GM19240 (cell line): ENCODE results near the gene TULP3.

Source experiments
- DNase-seq: peaks from one replicate; pipeline ENCODE4 v3.0.0; 2011; ENCODE audit warnings: low spot score; ENCODE audit not compliant: insufficient read length

Gene TULP3

DNA sequence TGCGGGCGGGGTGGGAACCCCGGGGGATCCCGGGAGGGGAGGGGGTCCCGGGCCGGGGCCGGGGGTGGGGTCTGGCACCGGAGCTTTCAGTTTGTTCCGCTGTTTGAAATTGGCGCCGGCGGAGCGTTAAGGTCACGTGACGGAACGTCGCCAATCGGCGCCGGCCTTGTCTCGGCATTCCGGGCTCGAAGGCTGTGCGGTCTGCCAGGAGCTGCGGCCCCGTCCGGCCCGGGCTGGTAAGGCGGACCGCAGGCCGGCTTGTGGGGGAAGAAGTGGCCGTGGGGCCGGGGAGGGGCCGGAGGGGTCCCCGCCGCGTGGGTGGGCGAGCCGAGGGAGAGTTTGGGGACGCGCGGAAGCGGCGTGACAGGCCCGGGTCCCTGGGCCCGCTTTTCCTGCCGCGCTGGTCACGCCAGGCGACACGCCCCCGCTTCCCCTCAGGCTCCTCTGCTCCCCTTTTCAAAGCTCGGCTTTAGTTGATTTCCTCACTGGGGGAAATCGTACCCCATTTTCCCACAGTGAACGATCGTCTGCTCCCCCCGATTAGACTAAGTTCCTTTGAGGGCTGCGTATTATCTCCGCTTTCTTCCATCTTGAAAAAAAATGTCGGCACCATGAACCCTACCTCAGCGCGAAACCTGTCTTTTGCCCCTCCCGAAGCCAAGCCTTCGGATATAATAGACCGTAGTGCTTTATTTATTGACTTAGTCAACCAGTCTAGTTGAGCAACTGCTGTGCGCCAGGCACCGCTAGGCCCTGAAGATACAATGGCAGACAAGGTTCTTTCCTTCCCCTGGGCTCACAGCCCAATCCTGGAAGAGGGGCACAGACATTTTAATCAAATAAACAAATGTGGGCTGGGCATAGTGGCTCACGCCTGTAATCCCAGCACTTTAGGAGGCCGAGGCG is 13.4 kb upstream of the TULP3 start, which contains the start of the genes FOXM1 and RHNO1:
FOXM1 (minus strand) TSS at position 128 of the 906 bp plus-strand sequence. CDS start 2,696 bp downstream, outside the sequence.
RHNO1 (plus strand) TSS at position 177 of the 906 bp plus-strand sequence. CDS start 8,144 bp downstream, outside the sequence.
- peak; percentile 86 for DNase-seq

DNA sequence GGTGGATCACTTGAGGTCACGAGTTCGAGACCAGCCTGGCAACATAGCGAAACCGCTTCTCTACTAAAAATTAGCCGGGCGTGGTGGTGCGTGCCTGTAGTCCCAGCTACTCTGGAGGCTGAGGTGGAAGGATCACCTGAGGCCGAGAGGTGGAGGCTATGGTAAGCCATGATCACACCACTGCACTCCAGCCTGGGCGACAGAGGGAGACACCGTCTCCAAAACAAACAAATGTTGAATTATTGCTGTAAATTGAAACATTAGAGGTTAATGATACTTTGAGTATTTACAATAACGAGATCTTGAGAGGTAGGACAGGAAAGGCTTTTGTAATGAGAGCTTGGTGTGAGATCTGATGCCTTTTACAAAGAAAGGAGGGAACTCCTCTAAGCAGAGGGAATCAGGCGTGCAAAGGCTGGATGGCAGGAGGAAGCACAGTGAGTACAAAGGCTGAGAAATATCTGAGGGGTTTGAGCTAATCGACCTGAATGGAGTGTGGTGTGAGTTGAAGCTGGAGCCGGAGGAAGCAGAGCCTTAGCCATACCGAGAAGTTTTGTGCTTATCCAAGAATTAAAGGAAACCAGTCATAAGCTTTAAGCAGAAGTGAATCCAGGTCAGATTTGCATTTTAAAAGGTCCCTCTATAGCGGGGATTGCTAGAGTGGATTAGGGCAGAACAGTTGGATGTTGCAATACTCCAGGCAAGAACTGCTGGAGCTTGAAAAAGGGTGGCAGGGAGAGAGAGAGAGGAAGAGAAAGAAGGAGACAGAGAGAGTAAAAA is 12.5 kb upstream of the TULP3 start:
- no peak for DNase-seq

DNA sequence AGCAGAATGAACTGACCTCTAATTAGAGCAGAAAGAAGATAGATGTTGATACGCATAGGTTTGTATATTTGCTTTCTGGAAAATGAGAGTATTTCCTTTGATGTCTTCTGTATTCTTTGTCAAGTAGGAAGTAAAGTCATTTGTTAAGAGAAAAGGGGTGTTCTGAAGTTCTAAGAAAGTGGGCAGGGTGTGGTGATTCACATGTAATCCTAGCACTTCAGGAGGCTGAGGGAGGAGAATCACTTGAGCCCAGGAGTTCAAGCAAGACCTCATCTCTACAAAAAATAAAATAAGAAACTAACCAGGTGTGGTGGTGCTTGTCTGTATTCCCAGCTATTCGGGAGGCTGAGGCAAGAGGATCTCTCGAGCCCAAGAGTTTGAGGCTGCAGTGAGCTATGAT is 10.8 kb upstream of the TULP3 start:
- no peak for DNase-seq

DNA sequence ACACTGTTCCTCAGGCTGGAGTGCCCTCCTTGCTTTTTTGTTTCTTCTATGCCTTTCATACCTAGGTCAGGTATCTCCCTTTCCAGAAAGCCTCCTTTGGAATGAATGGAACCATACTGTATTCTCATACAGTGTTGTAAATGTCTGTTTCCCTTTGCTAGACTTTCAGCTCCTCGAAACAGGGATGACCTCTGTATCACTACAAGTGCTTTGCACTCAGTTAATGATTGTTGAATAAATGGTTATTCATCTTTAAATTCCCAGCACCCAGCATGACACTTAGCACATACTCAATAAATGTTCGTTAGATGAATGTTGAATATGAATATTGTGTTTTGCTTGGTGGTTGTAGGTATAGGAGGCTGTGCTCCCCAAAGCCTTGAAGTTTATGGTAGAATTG is 5.9 kb upstream of the TULP3 start:
- no peak for DNase-seq

DNA sequence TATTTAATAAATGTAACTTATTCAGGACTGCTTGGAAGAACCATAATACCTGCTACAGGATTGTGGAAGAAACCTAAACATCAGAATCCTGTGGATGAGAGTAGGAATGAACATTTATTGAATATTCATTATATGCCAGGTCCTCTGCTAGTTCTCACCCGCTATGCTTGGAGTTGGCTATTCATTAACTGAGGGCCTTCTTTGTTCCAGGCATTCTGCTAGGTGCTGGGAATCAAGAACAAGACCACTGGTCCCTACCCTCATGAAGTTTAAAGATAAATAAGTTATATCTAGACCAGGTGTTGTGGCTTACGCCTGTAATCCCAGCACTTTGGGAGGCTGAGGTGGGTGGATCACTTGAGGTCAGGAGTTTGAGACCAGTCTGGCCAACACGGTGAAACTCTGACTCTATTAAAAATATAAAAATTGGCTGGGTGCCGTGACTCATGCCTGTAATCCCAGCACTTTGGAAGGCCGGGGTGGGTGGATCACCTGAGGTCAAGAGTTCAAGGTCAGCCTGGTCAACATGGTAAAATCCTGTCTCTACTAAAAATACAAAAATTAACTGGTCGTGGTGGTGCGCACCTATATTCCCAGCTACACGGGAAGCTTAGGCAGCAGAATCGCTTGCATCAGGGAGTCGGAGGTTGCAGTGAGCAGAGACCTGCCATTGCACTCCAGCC is 3.8 kb upstream of the TULP3 start:
- DNase-seq, result no peak

DNA sequence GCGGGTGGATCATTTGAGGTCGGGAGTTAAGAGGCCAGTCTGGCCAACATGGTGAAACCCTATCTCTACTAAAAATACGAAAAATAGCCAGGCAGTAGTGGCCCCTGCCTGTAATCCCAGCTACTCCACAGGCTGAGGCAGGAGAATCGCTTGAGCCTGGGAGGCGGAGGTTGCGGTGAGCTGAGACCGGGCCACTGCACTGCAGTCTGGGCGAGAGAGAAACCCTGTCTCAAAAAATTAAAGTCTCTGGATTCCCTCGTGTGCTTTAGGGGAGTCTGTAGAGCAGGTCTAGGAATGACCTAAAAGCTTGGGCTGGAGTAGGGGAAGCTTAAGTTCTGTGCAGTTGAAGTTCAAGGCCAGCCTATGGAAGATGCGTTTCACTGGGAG is 697 bp upstream of the TULP3 start:
- no peak for DNase-seq

DNA sequence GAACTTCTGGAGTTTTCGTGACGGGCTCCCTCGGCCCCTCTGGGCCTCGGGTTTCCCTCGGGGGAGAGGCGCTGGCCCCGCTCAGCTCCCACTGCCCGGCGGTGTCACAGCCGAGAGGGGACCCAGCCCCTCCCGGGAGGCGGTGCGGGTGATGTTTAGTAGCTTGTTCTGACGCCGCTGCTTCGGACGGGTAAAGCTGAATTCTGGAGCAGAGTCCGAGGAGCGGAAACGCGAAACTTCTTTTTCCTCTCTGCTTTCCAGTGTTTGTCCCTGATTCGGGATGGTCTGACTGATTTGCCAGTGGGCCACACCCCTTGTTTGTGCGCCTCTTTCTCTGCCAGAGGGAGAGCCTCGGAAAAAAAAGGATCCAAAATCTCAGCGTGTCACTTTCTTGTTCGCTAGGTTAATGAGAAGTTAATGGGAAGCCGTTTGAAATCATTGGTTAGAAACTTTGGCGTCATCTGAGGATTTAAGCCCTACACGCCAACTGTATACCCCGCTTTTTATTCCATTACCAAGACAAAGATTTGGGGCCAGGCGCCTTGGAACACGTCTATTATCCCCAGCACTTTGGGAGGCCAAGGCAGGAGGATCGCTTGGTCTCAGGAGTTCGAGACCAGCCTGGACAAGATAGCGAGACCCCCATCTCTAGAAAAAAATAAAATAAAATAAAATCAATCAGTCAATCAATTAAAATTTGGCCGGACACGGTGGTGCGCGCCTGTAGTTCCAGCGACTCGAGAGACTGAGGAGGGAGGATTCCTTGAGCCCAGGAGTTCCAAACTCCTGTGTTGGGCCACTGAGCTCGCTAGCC is 756 bp downstream of the TULP3 start:
- no peak for DNase-seq

DNA sequence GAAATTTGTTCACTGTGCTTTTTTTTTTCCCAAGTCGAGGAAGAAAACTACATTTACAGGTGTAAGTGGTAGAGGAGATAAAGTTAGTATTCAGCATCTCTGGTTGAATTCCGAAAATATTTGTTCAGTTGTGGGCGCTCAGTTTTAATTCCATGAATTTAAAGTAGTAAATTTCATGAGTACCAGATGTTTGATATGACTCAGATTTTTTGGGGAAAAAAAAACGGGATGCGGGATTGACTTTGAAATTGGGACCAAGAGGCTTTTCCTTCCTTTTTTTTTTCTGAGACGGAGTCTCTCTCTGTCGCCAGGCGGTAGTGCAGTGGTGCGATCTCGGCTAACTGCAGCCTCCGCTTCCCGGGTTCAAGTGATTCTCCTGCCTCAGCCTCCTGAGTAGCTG is 1.6 kb downstream of the TULP3 start:
- DNase-seq, result no peak

DNA sequence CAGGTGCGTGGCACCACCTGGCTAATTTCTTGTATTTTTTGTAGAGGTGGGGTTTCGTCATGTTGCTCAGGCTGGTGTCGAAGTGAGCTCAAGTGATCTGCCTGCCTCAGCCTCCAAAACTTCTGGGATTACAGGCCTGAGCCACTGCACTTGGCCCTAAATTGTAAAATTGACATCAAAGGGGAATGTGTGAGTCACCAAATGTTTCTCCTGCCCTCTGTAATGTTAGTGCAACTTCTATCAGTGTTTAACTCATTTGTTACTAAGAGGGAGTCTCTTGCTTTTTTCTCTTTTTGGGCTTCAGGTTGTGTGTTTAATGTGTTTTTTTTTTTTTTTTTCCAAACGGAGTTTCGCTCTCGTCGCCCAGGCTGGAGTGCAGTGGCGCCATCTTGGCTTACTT is 2.3 kb downstream of the TULP3 start:
- DNase-seq, result no peak

DNA sequence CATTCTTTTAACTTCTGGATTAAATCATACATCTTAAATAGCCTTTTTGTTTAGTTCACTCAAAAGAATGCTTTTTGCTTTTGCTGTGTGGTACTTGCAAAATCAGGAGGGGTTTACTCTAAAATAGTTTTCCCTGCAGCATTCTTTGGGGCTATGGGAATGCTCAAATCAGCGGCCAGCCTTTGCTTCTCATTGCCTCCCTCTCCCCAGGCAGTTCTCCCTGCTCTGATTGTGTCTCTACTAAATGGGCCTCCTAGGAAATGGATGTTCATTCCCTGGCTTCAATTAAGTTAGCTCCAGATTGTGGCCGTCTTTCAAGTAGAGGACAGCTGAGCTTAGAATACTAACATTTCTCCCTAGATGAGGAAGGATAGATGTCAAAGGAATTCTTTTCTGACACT is 4.4 kb downstream of the TULP3 start:
- no peak for DNase-seq

DNA sequence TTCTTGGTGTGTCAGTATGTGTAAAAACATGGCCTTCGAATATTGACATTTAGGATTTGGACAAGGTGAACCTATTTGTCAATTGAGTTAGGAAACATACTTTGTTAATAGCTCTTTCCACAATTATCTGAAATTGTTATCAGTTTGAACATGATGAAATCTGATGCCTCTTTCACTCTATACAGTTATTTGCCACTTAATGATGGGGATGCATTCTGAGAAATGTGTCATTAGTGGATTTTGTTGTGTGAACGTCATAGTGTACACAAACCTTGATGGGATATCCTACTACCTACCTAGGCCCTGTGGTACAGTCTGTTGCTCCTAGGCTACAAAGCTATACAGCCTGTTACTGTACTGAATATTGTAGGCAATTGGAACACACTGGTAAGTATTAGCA is 4.8 kb downstream of the TULP3 start:
- no peak for DNase-seq

DNA sequence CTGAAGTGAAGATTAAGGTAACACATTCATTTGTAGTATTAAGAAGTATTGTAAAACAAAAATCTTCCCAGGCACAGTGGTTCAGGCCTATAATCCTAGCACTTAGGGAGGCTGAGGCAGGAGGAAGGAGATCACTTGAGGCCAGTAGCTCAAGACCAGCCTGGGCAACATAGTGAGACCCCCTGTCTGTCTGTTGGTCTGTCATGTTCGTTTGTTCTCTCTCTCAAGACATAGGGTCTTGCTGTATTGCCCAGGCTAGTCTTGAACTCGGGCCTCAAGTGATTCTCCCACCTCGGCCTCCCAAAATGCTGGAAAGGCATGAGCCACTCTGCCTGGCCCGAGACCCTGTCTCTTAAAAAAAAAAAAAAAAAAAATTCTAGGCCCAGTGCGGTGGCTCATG is 6.7 kb downstream of the TULP3 start:
- no peak for DNase-seq

DNA sequence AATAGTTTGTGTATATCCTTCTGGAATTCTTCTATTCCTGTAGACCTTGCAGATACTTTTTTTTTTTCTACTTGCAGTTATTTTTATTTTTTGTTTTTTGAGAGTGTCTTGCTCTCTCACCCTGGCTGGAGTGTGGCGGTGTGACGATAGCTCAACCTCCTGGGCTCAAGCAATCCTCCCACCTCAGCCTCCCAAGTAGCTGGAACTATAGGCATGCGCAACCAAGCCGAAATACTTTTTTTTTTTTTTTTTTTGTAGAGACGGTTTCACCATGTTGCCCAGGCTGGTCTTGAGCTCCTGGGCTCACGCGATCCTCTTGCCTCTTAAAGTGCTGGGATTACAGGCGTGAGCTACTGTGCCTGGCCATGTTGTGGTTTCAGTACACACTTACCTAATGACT is 10.0 kb downstream of the TULP3 start:
- DNase-seq, result no peak

DNA sequence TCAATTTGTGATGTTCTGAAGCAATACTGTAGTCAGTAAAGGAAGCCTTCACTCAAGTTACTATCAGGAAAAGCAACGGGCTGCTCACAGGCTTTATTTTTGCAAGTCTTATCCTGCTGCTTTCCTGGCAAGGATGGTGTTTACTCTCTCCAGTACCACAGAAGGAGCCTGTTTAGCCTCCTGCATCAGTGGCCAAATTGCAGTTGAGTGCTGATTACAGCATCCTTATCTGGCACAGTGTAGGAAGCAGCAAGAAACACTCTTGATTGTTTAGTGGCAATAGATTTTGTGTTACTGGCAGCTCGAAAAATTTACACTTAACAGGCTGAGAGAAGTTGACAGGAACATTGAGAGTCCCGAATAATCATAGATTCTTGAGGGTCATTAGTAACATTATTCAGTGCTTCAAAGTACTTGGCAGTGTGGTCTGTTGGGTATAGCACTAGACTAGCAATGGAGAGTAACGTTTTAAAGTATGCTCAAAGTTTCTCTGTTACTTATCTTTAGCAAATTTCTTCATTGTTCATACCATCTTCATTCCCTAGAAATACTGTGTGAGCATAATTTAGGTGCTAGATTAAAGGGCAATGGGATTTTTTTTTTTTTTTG is 11.7 kb downstream of the TULP3 start:
- DNase-seq, result no peak

DNA sequence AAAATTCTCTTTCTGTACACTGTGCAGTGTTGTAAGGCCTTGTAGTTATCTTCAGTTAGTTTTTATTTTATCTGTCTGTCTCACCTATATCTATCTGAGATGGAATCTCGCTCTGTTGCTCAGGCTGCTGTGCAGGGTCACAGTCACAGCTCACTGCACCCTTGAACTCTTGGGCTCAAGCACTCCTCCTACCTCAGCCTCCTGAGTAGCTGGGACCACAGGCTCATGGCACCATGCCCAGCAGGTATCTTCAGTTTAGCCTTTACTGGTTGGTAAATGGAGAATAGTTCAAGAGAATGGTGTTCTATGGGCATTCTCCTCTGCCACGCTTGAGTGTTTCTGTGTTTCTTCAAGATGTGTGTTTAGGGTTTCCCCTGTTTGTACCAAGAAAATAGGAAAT is 13.6 kb downstream of the TULP3 start:
- no peak for DNase-seq

DNA sequence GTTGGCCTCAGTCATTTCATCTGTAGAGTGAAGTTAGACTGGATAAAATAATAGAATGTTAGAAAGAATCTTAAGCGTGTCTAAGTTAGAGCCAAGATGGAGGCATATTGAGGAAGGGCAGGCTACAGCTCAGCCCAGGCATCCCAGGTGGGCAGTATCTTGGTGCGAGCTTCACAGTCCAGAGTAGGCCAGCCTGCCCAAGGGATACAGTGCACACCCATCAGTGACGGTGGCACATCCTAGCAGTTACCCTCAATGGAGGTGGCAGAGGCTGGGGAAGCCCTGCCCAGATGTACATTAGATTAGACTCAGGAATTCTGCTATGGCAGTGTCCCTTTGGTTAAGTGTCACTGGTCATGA is 21.5 kb downstream of the TULP3 start:
- no peak for DNase-seq

DNA sequence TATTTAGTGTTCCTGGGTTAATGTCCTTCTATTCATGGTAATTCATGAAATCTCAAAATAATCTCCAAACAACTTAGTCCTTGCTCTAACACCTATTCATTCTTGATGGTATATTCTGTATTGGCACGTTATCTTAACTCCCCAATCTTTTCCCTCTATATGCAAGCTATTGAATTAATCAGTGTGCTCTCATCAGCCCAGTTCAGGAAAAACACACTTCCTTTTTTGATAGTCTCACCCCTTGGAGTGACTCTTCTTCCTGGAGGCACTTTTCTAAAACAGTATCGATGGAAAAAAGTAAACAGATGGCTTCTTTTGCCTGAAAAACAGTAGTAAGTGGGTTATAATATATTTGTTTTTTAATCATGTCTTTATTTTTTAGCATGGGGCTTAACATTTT is 28.6 kb downstream of the TULP3 start:
- DNase-seq, result no peak

DNA sequence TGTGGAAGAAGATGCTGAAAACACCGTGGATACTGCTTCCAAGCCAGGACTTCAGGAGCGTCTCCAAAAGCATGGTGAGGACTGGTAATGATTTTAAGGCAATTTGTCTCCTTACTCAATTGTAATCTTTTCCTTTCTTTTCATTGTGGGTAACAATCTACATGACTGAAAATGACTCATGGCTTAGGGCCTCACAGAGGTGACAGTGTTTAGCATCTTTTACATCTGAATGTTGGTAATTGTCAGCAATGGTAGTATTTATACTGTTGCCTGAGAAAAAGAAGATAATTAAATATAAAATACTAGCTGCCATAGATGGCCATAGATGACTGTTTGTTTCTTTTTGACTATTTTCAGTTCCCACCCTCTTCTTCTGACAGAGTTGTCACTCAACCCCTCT is 31.6 kb downstream of the TULP3 start:
- no peak for DNase-seq

DNA sequence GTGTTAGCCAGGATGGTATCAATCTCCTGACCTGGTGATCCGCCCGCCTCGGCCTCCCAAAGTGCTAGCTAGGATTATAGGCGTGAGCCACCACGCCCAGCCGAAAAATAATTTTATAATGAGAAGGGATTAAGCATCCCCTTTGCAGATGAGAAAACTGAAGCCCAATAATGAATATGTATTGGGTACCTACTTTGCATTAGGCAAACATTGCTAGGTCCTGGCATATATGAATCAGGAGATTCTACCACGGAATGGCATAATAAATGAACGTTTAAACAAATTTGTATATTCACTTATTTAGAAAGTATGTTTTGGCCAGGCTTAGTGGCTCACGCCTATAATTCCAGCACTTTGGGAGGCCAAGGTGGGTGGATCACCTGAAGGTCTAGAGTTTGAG is 32.4 kb downstream of the TULP3 start:
- no peak for DNase-seq

DNA sequence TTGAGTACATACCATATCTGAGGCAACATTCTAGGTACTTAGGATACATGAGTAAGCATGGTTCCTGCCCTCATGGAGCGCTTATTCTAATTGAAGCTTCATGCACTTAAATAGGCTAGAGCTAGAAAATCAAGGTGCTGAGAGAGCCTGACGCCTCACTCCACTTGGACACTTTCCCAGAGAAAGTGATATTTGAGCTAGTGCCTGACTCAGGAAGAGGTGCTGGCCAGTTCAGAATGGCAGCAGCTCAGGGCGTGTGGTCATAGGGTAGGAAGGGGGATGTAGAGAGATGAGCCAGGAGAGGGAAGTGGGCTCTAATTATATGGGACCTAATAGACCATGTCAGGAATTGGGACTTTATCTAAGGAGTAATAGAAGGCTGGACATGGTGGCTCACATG is 33.3 kb downstream of the TULP3 start:
- DNase-seq, result no peak
